Neural progenitor cell (in vitro differentiated cells): ENCODE results near the gene ALOX12B.

Experiments
- CTCF ChIP-seq: fragments of 200-600 bp; sonication (generic); IDR thresholded peaks from 2 replicates; pipeline ENCODE4 v1.5.1; 2017; ENCODE audit warnings: antibody characterized with exemption, mild to moderate bottlenecking
- EZH2phosphoT487 ChIP-seq: fragments of 200-600 bp; sonication (generic); IDR thresholded peaks from 2 replicates; pipeline ENCODE4 v1.6.1; 2017; ENCODE audit warnings: antibody characterized with exemption

- TF ChIP-seq CTCF (no peak), EZH2phosphoT487 (no peak)
Measured at GRCh38 chr17:8047769-8048110, 39.8 kb downstream of the ALOX12B start.
